Prostate gland (tissue), 2 donors: Measurements from ENCODE around the gene OR10Z1.

Experiments used
- CTCF ChIP-seq, 4 experiments: fragments of 200-600 bp in 2 of 4; fragments of 450-650 bp in 2 of 4; sonication (generic) in 2 of 4; IDR thresholded peaks; 1 replicate in 3 of 4; 2 replicates in 1 of 4; pipeline ENCODE4 v1.5.1; 2016 to 2019; ENCODE audit warnings: antibody characterized with exemption in 4 of 4, mild to moderate bottlenecking in 2 of 4, moderate library complexity in 2 of 4
- POLR2A ChIP-seq: fragments of 450-650 bp; IDR thresholded peaks from one replicate; pipeline ENCODE4 v1.6.1; 2016; ENCODE audit warnings: antibody characterized with exemption, mild to moderate bottlenecking

DNA sequence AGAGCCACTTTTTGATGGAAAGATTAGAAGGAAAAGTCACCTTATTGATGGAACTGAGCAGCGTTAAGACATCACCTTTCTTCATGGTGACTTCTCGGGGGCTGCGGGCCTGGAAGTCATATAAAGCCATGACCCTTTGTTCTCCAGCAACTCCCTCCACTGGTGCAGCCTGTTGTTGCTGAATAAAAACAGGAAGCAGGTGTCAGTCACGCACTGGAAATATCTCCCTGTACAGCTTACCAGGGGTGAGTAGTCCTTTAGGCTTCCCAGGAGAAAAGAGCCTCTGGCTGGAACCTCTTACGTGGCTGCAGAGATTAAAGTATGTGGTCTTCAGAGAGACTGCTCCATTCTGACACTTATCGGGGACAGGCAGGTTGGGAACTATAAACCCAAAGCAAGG lies 49.5 kb downstream of the OR10Z1 start:
- TF ChIP-seq POLR2A, result no peak
- no peak for TF ChIP-seq CTCF (IDR thresholded peaks at IDR 0.05)
